Raji (cell line): ENCODE data around the gene SPAG5.

Source experiments
- POLR2A ChIP-seq: IDR thresholded peaks from 2 replicates; pipeline ENCODE4 v1.6.1; 2011; ENCODE audit warnings: low read depth, low read length, control low read depth; ENCODE audit not compliant: insufficient read depth

SPAG5 gene

GRCh38 chr17:28545141-28545503 lies 53.7 kb downstream of the SPAG5 start:
- no peak for TF ChIP-seq POLR2A

DNA sequence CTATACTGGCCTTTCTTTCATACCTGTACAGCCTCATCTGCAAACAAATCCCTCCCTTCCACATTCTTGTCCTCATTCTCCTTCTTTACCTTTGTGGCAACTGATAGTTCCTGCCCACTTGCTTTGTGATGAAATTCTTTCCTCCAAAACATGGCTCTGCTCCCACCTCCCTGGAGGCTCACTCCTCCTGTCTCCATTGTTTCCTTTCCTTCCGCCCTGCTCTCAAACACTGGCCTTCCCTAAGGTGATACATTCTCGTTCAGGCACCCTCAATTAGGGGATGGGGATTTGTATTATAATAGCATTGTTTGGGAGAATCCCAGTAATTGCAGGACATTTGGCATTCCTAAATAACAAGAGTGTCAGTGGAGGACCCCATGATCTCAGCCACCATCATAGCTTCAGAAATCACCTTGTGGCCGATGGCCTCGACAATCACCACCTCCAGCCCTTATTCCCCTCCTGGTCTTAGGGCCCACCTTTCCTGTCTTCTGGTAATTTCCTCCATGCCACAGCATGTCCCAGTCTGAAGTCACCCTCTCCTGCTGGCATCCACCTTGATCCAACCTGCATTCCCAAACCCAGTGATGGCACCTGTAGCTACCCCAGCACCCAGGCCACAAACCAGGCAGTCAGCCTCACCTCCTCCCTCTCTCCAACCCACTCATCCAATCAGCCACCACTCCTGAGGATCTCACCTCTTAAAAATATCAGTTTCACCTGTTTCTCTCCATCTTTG lies 54.3 kb downstream of the SPAG5 start:
- TF ChIP-seq POLR2A, result no peak

DNA sequence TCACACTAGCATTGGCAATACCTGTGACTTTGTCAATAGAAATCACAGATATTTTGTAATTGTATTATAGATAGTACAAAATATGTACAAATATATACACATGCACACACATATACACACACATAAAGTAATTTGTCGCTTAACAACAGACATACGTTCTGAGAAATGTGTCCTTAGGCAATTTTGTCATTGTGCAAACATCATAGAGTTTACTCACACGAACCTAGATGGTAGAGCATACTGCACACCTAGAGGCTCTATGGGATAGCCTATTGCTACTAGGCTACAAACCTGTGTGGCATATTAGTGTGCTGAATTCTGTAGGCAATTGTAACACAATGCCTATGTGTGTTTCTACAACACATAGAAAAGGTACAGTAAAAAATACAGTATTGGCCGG lies 57.4 kb downstream of the SPAG5 start:
- no peak for TF ChIP-seq POLR2A

DNA sequence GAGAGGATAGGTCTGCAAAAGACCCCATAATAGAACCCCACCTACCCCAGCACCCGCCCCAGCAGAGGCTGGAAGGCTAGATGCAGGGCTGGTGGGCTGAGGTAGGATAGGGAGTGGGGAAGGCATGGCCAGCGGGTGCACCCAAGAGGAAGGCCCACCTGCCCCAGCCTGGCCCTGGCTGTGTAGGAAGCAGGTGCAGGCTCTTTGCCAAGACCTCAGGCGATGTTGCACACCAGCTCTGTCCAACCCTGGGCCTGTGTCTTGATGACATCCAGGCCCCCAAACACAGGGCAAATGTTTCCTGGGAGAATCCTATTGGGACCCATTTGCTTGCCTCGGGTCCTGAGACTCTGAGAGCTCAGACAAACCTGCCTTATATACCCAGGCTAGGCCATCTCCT lies 58.6 kb downstream of the SPAG5 start:
- no peak for TF ChIP-seq POLR2A

- no peak for TF ChIP-seq POLR2A
Measured at GRCh38 chr17:28538296-28538895, 60.4 kb downstream of the SPAG5 start.

- TF ChIP-seq POLR2A, result no peak
Measured at GRCh38 chr17:28537219-28537610, 61.6 kb downstream of the SPAG5 start.

DNA sequence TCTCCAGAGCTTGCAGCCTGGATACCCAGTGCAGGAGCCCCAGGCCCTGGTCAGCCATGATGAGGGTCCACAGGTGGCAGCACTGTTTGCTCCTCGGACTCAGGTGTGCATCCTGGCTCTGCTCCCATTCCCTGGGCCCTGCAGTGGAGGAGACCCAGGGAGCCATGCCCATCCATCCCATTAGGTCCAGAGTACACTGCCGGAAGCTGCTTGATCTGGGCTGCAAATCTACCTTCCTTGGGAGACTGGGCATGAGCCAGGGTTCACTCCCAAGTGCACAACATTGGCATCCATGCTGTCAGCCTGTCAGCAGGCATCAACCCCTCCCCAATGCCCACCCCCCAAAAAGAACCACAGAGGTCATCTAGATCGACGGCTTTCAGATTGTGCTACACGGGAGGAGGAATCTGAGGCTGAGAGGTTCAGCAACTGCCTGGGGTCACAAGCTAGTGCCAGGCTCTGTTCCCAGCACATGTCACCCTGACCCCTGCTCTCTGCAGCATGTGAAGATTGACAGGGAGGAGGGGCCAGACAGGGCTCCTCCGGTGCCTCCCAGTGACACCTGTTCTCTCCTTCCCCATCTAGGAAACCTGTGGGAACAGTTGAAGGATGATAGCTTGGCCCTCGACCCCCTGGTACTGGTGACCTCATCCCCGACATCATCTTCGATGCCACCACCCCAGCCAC lies 62.1 kb downstream of the SPAG5 start:
- no peak for TF ChIP-seq POLR2A

DNA sequence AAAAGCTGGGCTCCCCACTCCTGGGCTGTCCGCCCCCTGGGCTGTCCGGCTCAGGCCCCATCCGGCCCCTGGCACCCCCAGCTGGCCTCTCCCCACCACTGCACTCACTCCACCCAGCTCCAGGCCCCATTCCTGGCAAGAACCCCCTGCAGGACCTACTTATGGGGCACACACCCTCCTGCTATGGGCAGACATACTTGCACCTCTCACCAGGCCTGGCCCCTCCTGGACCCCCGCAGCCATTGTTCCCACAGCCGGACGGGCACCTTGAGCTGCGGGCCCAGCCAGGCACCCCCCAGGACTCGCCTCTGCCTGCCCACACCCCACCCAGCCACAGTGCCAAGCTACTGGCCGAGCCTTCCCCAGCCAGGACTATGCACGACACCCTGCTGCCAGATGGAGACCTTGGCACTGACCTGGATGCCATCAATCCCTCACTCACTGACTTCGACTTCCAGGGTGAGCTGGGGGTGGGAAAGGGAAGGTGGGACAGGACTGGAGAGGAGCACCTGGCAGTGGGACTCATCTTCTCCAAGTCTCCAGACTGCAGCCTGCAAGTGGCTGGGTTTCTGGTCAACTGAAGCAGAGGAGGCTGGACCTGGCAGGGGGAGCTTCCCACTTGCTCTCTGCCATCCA lies 64.0 kb downstream of the SPAG5 start:
- no peak for TF ChIP-seq POLR2A

- TF ChIP-seq POLR2A, result no peak
Measured at GRCh38 chr17:28533091-28533807, 65.6 kb downstream of the SPAG5 start.

DNA sequence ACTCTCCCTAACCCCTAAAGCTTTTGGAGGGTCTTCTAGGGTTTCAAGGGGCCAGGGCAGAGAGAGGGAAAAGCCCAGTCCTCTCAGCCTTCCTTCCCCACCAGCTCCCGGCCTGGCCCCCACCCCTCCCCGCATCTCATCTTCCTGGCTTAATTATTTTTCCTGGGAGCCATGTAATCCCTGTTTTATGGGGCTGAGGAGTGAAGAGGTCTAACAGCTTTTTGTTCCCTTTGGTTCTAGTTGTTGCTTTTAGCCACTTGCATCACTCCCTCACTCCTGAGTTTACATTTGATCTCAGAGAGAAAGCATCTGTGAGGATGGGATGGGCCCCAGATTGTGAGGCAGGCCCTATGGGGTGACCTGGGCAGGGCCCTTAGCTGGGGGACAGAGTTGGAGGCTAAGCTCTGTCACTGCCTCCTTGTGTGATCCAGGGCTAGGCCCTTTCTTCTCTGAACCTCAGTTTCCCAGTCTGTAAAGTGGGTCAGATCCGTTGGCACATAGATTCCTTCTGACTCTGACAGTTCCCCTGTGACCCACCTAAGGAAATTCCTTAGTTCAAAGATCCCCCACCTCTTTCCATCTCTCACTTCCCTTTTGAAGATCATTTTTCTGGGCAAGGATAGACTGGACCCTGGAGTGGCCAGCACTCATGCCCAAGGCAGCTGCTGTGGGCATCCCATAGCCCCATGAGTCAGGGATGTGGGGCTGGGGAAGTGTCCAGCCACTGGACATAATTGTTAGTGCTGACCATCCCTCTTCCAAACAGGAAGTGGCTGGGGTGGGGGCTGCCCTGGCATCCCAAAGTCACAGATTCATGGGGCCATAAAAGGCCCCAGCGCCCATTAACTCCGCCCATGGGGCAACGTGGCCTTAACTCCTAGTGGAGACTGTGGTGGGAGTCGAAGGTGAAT lies 66.5 kb downstream of the SPAG5 start:
- no peak for TF ChIP-seq POLR2A

- TF ChIP-seq POLR2A, result no peak
Measured at GRCh38 chr17:28530926-28531325, 67.9 kb downstream of the SPAG5 start.

DNA sequence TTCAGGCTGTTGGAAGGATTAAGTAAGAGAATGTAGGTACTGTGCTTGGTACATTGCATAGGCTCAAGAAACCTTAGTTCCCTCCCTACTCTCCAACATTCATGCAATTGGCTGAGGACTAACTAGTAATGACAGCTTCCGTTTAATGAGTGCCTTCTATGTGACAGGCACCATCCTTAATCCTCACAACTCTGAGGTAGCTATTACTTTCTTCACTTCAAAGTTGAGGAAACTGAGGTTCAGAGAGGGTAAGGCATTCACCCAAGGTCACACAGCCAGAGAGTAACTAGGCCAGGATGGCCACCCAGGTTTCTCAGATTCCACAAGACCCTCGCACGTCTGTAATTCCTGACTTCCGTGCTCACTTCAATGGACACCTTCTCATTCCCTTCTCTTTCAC lies 68.6 kb downstream of the SPAG5 start:
- no peak for TF ChIP-seq POLR2A

- TF ChIP-seq POLR2A, result no peak
Measured at GRCh38 chr17:28529013-28529400, 69.8 kb downstream of the SPAG5 start.

DNA sequence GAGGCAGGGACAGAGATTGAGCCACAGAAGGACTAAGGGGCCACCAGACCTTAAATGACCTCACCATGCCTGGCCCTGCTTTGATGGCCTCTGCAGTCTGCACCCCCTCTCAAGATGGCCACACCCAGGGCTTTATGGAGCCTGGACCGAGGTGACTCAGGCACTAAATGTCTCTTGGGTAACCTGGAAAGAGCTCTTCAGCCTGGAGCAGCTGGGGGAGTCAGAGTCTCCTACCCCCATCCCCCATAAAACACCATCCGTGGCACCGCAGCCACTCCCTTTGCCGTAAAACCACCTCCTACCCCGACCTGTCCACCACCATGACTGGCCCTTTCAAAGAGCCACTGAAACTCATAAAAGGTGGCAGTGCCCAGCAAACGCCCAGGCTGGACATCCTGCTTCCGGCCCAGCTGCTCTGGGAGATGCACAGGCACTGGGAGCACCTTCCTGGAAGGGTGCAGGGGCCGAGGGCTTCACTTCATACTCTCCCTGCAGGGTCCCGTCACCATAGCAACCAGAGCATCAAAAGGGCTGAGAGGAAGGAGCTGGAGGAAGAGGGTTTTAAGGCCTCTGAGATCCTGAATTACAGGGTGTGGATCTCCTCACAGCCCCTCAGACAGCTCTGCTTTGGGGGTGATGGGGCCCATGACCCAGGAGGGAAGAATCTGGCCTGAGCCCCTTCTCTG lies 70.4 kb downstream of the SPAG5 start:
- TF ChIP-seq POLR2A, result no peak
